CD14-positive monocyte (primary cell): Measurements from ENCODE around the gene ZSCAN30. TPM values are rescaled to one million over a fixed set of nuclear protein-coding genes. Genes with fewer than 3 reads are reported as not detected.

Experiments used
- DNase-seq, 3 donors: peaks; one replicate each; pipeline ENCODE4 v3.0.0-alpha.2; 2011 to 2022
- H2AFZ ChIP-seq: 2 replicates; pipeline ENCODE4 v1.6.0; 2012; ENCODE audit warnings: mild to moderate bottlenecking, low read depth, low read length, inconsistent platforms; ENCODE audit not compliant: insufficient read depth, poor library complexity, severe bottlenecking
- H3K27ac ChIP-seq, 2 donors: 1 replicate in 1 of 2; 2 replicates in 1 of 2; pipeline ENCODE4 v1.5.1; 2012 to 2013; ENCODE audit warnings: low read length in 2 of 2, control low read depth in 1 of 2, inconsistent platforms in 1 of 2, low read depth in 1 of 2, mild to moderate bottlenecking in 1 of 2
- H3K27me3 ChIP-seq, 2 donors: one replicate each; pipeline versions ENCODE4 v1.6.0 to v1.6.1; 2011 to 2013; ENCODE audit warnings: low read length in 2 of 2; ENCODE audit not compliant: control insufficient read depth in 2 of 2, insufficient read depth in 2 of 2
- H3K36me3 ChIP-seq, 2 donors: replicated peaks in 1 of 2; 1 replicate in 1 of 2; 2 replicates in 1 of 2; pipeline versions ENCODE4 v1.5.1 to v1.6.1; 2012 to 2013; ENCODE audit warnings: low read length in 2 of 2, control low read depth in 1 of 2, inconsistent platforms in 1 of 2, mild to moderate bottlenecking in 1 of 2; ENCODE audit not compliant: insufficient read depth in 2 of 2, control insufficient read depth in 1 of 2
- H3K4me1 ChIP-seq, 2 donors: 1 replicate in 1 of 2; 2 replicates in 1 of 2; pipeline versions ENCODE4 v1.5.1 to v1.6.1; 2012 to 2013; ENCODE audit warnings: low read length in 2 of 2, control low read depth in 1 of 2, inconsistent platforms in 1 of 2, mild to moderate bottlenecking in 1 of 2, moderate library complexity in 1 of 2; ENCODE audit not compliant: insufficient read depth in 2 of 2, control insufficient read depth in 1 of 2
- H3K4me2 ChIP-seq: replicated peaks from 2 replicates; pipeline ENCODE3; 2012; ENCODE audit warnings: low read length, moderate library complexity, mild to moderate bottlenecking; ENCODE audit not compliant: poor library complexity, severe bottlenecking; ENCODE audit errors: extremely low read depth
- H3K4me3 ChIP-seq, 3 experiments: fragments of 200-600 bp in 1 of 3; sonication (generic) in 1 of 3; replicated peaks in 1 of 3; 1 replicate in 2 of 3; 2 replicates in 1 of 3; pipeline ENCODE4 v1.5.1; 2011 to 2013; ENCODE audit warnings: low read length in 3 of 3, mild to moderate bottlenecking in 3 of 3, control low read depth in 2 of 3, low read depth in 2 of 3, inconsistent platforms in 1 of 3, moderate library complexity in 1 of 3
- H3K79me2 ChIP-seq: 2 replicates; pipeline ENCODE4 v1.6.0; 2012; ENCODE audit warnings: mild to moderate bottlenecking, control low read depth, inconsistent platforms, low read length, moderate library complexity; ENCODE audit not compliant: insufficient read depth
- H3K9ac ChIP-seq: 2 replicates; pipeline ENCODE4 v1.6.0; 2017; ENCODE audit warnings: low read length, mild to moderate bottlenecking; ENCODE audit not compliant: insufficient read depth, poor library complexity, severe bottlenecking
- H3K9me3 ChIP-seq, 2 donors: replicated peaks in 1 of 2; 1 replicate in 1 of 2; 2 replicates in 1 of 2; pipeline versions ENCODE4 v1.5.1 to v1.6.1; 2012 to 2013; ENCODE audit warnings: low read length in 2 of 2, control low read depth in 1 of 2; ENCODE audit not compliant: control insufficient read depth in 1 of 2, insufficient read depth in 1 of 2
- H4K20me1 ChIP-seq: 2 replicates; pipeline ENCODE4 v1.6.0; 2012; ENCODE audit warnings: mild to moderate bottlenecking, low read length, control low read depth, moderate library complexity; ENCODE audit not compliant: insufficient read depth
- H3K27ac Mint-ChIP-seq, 7 donors: one replicate each; pipeline ENCODE4 v1.8.0; 2020; ENCODE audit warnings: mild to moderate bottlenecking in 7 of 7, mixed read lengths in 7 of 7, moderate library complexity in 6 of 7, inconsistent platforms in 2 of 7
- H3K27me3 Mint-ChIP-seq, 3 donors: one replicate each; pipeline ENCODE4 v1.8.0; 2021 to 2022; ENCODE audit warnings: low read depth in 3 of 3, mild to moderate bottlenecking in 3 of 3, mixed read lengths in 3 of 3, moderate library complexity in 3 of 3, inconsistent platforms in 1 of 3
- H3K36me3 Mint-ChIP-seq, 2 donors: one replicate each; pipeline ENCODE4 v1.8.0; 2020; ENCODE audit warnings: mixed read lengths in 2 of 2, inconsistent platforms in 1 of 2, mild to moderate bottlenecking in 1 of 2
- H3K4me1 Mint-ChIP-seq: one replicate; pipeline ENCODE4 v1.8.0; 2020; ENCODE audit warnings: mild to moderate bottlenecking, mixed read lengths
- H3K4me3 Mint-ChIP-seq, 2 donors: one replicate each; pipeline ENCODE4 v1.8.0; 2020; ENCODE audit warnings: mild to moderate bottlenecking in 2 of 2, mixed read lengths in 2 of 2, moderate library complexity in 1 of 2
- H3K9me3 Mint-ChIP-seq, 7 donors: one replicate each; pipeline ENCODE4 v1.8.0; 2020 to 2022; ENCODE audit warnings: mixed read lengths in 7 of 7, mild to moderate bottlenecking in 6 of 7, moderate library complexity in 6 of 7, inconsistent platforms in 2 of 7
- WGBS: methylation state at CpG from one replicate; pipeline ENCODE4 v1.1.5; 2013; ENCODE audit warnings: missing lambda C conversion rate; ENCODE audit not compliant: insufficient coverage; 5-methylcytosine and 5-hydroxymethylcytosine counted together
- intact Hi-C, 2 donors: fragments of 100-400 bp; cut with micrococcal nuclease; formaldehyde crosslinking; loops; one replicate each; pipeline versions ENCODE4 v1.15.0 to v1.15.1; 2023
- polyA plus RNA-seq, 3 donors: library from polyadenylated mRNA; depleted of rRNA in 1 of 3; unstranded in 2 of 3; stranded (reverse) in 1 of 3; fragments of 300-500 nt in 2 of 3; fragments of >200 nt in 1 of 3; fragmentation: Illumina TruSeq in 2 of 3; gene quantifications; 1 replicate in 2 of 3; 2 replicates in 1 of 3; pipeline ENCODE4 v1.2.3, GENCODE V29; 2012 to 2021
- TF ChIP-seq, protein P1 (sequence below): fragments of 200-600 bp; IDR thresholded peaks from one replicate; pipeline ENCODE4 v1.8.0; 2022; ENCODE audit warnings: antibody characterized with exemption, mild to moderate bottlenecking

The ZSCAN30 gene
- polyA plus RNA-seq, 3 donors, result 1.3 to 3.2 (median 1.7) TPM

DNA sequence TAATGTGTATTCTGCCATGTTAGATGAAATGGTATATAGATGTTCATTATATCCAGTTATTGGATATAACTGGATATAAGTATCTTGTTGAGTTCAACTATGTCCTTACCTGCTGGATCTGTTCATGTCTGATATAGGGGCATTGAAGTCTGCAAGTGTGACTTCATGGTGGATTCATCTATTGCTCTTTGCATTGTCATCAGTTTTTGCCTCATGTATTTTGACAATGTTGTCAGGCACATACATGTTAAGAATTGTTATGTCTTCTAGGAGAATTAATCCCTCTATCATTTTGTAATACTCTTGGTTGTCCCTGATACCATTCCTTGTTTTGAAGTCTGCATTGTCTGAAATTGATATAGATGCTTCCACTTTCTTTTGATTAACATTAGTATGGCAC is 38.8 kb upstream of the ZSCAN30 start:
- Histone ChIP-seq H3K4me2 (no peak overlapping the region), H3K4me3 (no peak overlapping the region), H3K27ac (no peak overlapping the region), H2AFZ (no peak overlapping the region), H3K4me1 (no peaks in the 10 kb centered on the region), H4K20me1 (peaks cover 23% of the 10 kb centered on the region), H3K27me3 (no peaks in the 10 kb centered on the region), H3K79me2 (no peaks in the 10 kb centered on the region), H3K9ac (no peak overlapping the region), H3K9me3 (no peaks in the 10 kb centered on the region), H3K36me3 (peaks cover 19 to 25% of the 10 kb centered on the region in 2 donors)
- Mint-ChIP-seq H3K4me3 (no peak overlapping the region), H3K4me1 (no peaks in the 10 kb centered on the region), H3K36me3 (peaks cover 15 to 16% of the 10 kb centered on the region in 2 donors), H3K27ac (no peak overlapping the region), H3K9me3 (peaks cover 0 to 3% (median 2%) of the 10 kb centered on the region in 7 donors), H3K27me3 (no peaks in the 10 kb centered on the region)
- intact Hi-C loops, result no loop called here
- DNase-seq, result no peak
- TF ChIP-seq, protein P1, sequence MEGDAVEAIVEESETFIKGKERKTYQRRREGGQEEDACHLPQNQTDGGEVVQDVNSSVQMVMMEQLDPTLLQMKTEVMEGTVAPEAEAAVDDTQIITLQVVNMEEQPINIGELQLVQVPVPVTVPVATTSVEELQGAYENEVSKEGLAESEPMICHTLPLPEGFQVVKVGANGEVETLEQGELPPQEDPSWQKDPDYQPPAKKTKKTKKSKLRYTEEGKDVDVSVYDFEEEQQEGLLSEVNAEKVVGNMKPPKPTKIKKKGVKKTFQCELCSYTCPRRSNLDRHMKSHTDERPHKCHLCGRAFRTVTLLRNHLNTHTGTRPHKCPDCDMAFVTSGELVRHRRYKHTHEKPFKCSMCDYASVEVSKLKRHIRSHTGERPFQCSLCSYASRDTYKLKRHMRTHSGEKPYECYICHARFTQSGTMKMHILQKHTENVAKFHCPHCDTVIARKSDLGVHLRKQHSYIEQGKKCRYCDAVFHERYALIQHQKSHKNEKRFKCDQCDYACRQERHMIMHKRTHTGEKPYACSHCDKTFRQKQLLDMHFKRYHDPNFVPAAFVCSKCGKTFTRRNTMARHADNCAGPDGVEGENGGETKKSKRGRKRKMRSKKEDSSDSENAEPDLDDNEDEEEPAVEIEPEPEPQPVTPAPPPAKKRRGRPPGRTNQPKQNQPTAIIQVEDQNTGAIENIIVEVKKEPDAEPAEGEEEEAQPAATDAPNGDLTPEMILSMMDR, result no peak

GRCh38 chr18:35326695-35327387 is 36.8 kb upstream of the ZSCAN30 start:
- H3K27me3 Mint-ChIP-seq, result peaks cover 0 to 1% (median 0%) of the 10 kb centered on the region in 3 donors
- H3K4me1 Mint-ChIP-seq, result no peaks in the 10 kb centered on the region
- H3K36me3 Mint-ChIP-seq, result no peaks in the 10 kb centered on the region
- H3K4me1 ChIP-seq, result no peaks in the 10 kb centered on the region
- H3K36me3 ChIP-seq, result peaks cover 0 to 5% of the 10 kb centered on the region in 2 donors
- no peak overlapping the region for H3K4me2 ChIP-seq
- no peak overlapping the region for H3K27ac Mint-ChIP-seq
- peaks cover 2% of the 10 kb centered on the region for H4K20me1 ChIP-seq
- TF ChIP-seq, protein P1, result no peak
- DNase-seq, result no peak
- no peak overlapping the region for H3K27ac ChIP-seq
- no peak overlapping the region for H2AFZ ChIP-seq
- H3K9me3 Mint-ChIP-seq, result peaks cover 0 to 3% (median 2%) of the 10 kb centered on the region in 7 donors
- H3K27me3 ChIP-seq, result no peaks in the 10 kb centered on the region
- no peak overlapping the region for H3K4me3 Mint-ChIP-seq
- intact Hi-C loops, result no loop called here
- H3K79me2 ChIP-seq, result no peaks in the 10 kb centered on the region
- H3K4me3 ChIP-seq, result no peak overlapping the region
- 50% methylated on average over 2 of the region's 3 CpGs for WGBS
- H3K9me3 ChIP-seq, result no peaks in the 10 kb centered on the region
- no peak overlapping the region for H3K9ac ChIP-seq
